Loucy (cell line): Measurements from ENCODE around the gene TMEM59L.

Experiments used
- EZH2phosphoT487 ChIP-seq: fragments of 200-600 bp; IDR thresholded peaks from 2 replicates; pipeline ENCODE4 v1.6.1; 2018; ENCODE audit warnings: antibody characterized with exemption, mild to moderate bottlenecking, moderate library complexity, borderline replicate concordance
- TF ChIP-seq, protein P1 (sequence below): fragments of 200-600 bp; sonication (generic); conservative IDR thresholded peaks from 2 replicates; pipeline ENCODE4 v1.5.1; 2014; ENCODE audit warnings: mild to moderate bottlenecking, antibody characterized with exemption, low read length

DNA sequence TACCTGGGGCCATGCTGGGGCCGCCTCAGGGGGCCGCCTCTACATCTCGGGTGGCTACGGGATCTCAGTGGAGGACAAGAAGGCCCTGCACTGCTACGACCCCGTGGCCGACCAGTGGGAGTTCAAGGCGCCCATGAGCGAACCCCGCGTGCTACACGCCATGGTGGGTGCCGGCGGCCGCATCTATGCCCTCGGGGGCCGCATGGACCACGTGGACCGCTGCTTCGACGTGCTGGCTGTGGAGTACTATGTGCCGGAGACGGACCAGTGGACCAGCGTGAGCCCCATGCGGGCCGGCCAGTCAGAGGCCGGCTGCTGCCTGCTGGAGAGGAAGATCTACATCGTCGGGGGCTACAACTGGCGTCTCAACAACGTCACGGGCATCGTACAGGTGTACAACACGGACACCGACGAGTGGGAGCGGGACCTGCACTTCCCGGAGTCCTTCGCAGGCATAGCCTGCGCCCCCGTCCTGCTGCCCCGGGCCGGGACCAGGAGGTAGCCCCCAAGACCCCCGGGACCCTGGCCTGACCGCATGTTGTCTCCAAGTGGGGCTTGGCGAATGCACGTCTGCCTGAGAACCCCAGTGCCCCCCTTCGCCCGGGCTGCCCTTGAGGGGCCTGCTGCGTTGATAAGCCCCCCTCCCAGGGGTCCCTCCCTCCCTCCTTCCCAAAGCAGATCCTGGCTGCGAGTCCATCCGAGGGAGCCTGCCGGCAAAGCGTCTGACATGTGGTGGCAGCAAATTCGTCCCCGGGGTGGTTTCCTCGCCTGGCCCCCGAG is 56.3 kb downstream of the TMEM59L start:
- TF ChIP-seq, protein P1, sequence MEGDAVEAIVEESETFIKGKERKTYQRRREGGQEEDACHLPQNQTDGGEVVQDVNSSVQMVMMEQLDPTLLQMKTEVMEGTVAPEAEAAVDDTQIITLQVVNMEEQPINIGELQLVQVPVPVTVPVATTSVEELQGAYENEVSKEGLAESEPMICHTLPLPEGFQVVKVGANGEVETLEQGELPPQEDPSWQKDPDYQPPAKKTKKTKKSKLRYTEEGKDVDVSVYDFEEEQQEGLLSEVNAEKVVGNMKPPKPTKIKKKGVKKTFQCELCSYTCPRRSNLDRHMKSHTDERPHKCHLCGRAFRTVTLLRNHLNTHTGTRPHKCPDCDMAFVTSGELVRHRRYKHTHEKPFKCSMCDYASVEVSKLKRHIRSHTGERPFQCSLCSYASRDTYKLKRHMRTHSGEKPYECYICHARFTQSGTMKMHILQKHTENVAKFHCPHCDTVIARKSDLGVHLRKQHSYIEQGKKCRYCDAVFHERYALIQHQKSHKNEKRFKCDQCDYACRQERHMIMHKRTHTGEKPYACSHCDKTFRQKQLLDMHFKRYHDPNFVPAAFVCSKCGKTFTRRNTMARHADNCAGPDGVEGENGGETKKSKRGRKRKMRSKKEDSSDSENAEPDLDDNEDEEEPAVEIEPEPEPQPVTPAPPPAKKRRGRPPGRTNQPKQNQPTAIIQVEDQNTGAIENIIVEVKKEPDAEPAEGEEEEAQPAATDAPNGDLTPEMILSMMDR, result no peak
- no peak for TF ChIP-seq EZH2phosphoT487
